Prostate gland (tissue), 2 donors: ENCODE data around the gene EMCN.

Source experiments
- POLR2A ChIP-seq: fragments of 450-650 bp; IDR thresholded peaks from one replicate; pipeline ENCODE4 v1.6.1; 2016; ENCODE audit warnings: antibody characterized with exemption, mild to moderate bottlenecking
- TF ChIP-seq, protein P1 (sequence below), 4 experiments: fragments of 200-600 bp in 2 of 4; fragments of 450-650 bp in 2 of 4; sonication (generic) in 2 of 4; IDR thresholded peaks; 1 replicate in 3 of 4; 2 replicates in 1 of 4; pipeline ENCODE4 v1.5.1; 2016 to 2019; ENCODE audit warnings: antibody characterized with exemption in 4 of 4, mild to moderate bottlenecking in 2 of 4, moderate library complexity in 2 of 4

DNA sequence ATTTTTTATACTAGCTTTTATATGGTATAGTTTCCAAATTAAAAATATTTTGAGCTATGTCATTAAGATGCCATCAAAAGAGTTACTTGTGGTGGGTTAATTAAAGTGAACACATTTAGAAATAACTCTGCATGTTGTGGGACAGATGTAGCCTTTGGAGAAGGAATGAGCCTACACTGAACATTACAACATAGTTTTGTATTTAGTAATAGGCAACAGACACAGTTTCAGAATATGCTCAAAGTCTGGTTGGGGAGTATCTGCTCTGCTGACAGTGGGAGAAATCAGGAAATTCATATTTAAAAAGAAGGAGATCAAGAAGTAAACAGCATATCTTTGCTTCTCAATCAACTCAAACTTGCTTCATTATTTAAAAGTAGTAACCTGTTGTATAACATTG, 23.7 kb downstream of the EMCN start:
- TF ChIP-seq, protein P1, sequence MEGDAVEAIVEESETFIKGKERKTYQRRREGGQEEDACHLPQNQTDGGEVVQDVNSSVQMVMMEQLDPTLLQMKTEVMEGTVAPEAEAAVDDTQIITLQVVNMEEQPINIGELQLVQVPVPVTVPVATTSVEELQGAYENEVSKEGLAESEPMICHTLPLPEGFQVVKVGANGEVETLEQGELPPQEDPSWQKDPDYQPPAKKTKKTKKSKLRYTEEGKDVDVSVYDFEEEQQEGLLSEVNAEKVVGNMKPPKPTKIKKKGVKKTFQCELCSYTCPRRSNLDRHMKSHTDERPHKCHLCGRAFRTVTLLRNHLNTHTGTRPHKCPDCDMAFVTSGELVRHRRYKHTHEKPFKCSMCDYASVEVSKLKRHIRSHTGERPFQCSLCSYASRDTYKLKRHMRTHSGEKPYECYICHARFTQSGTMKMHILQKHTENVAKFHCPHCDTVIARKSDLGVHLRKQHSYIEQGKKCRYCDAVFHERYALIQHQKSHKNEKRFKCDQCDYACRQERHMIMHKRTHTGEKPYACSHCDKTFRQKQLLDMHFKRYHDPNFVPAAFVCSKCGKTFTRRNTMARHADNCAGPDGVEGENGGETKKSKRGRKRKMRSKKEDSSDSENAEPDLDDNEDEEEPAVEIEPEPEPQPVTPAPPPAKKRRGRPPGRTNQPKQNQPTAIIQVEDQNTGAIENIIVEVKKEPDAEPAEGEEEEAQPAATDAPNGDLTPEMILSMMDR (IDR thresholded peaks at IDR 0.05) = no peak
- TF ChIP-seq POLR2A = no peak
